DOHH2 (cell line): Measurements from ENCODE around the gene CFAP73.

Experiments used
- H3F3A ChIP-seq: fragments of 200-600 bp; sonication (generic), shearing (Covaris generic); 2 replicates; pipeline ENCODE4 v1.6.0; 2016; ENCODE audit warnings: antibody characterized with exemption, mild to moderate bottlenecking; ENCODE audit not compliant: control insufficient read depth, insufficient read depth
- H3K27ac ChIP-seq: fragments of 200-600 bp; sonication (generic); 2 replicates; pipeline ENCODE4 v1.5.1; 2014; ENCODE audit warnings: low read depth, mild to moderate bottlenecking, low read length, moderate library complexity
- H3K27me3 ChIP-seq: fragments of 200-600 bp; sonication (generic); 2 replicates; pipeline ENCODE4 v1.6.1; 2014; ENCODE audit warnings: mild to moderate bottlenecking, low read length, mixed read lengths; ENCODE audit not compliant: control insufficient read depth
- H3K36me3 ChIP-seq: fragments of 200-600 bp; sonication (generic); 2 replicates; pipeline ENCODE4 v1.6.1; 2014; ENCODE audit warnings: mild to moderate bottlenecking, low read length, moderate library complexity, mixed read lengths; ENCODE audit not compliant: control insufficient read depth
- H3K4me1 ChIP-seq: fragments of 200-600 bp; sonication (generic); 2 replicates; pipeline ENCODE4 v1.6.1; 2014; ENCODE audit warnings: mild to moderate bottlenecking, low read length, mixed read lengths; ENCODE audit not compliant: control insufficient read depth
- H3K4me2 ChIP-seq: fragments of 200-600 bp; sonication (generic); 2 replicates; pipeline ENCODE4 v1.6.0; 2014; ENCODE audit warnings: mild to moderate bottlenecking, low read length, moderate library complexity
- H3K4me3 ChIP-seq: fragments of 200-600 bp; sonication (generic); 2 replicates; pipeline ENCODE4 v1.5.1; 2014; ENCODE audit warnings: mild to moderate bottlenecking, low read length, mixed read lengths
- H3K79me2 ChIP-seq: fragments of 200-600 bp; sonication (generic); 2 replicates; pipeline ENCODE4 v1.6.1; 2014; ENCODE audit warnings: mild to moderate bottlenecking, low read length, mixed read lengths; ENCODE audit not compliant: control insufficient read depth
- H3K9me2 ChIP-seq: fragments of 200-600 bp; sonication (generic); replicated peaks from 2 replicates; pipeline ENCODE4 v1.6.1; 2014; ENCODE audit warnings: mild to moderate bottlenecking, low read length, mixed read lengths; ENCODE audit not compliant: control insufficient read depth
- H3K9me3 ChIP-seq: fragments of 200-600 bp; sonication (generic); 2 replicates; pipeline ENCODE4 v1.6.1; 2014; ENCODE audit warnings: antibody characterized with exemption, low read length, mixed read lengths; ENCODE audit not compliant: control insufficient read depth, insufficient read depth
- H4K20me1 ChIP-seq: fragments of 200-600 bp; sonication (generic); 2 replicates; pipeline ENCODE4 v1.6.0; 2014; ENCODE audit warnings: low read depth, mild to moderate bottlenecking, antibody characterized with exemption, low read length, moderate library complexity; ENCODE audit not compliant: control insufficient read depth, insufficient read depth
- CTCF ChIP-seq: fragments of 200-600 bp; sonication (generic); IDR thresholded peaks from one replicate; pipeline ENCODE4 v1.5.1; 2014; ENCODE audit warnings: antibody characterized with exemption, mild to moderate bottlenecking, low read depth, low read length; ENCODE audit not compliant: poor library complexity, severe bottlenecking
- EZH2phosphoT487 ChIP-seq: fragments of 200-600 bp; sonication (generic); IDR thresholded peaks from 2 replicates; pipeline ENCODE4 v1.6.1; 2017; ENCODE audit warnings: borderline replicate concordance, mild to moderate bottlenecking, antibody characterized with exemption, low read length, moderate library complexity, mixed read lengths

CFAP73 gene

GRCh38 chr12:113131556-113131955 lies 18.0 kb upstream of the CFAP73 start:
- H3K4me3 ChIP-seq, result peak overlapping the region; percentile 21; the same call in 1 of the 2 replicates
- peak overlapping the region; percentile 35 for H3K4me2 ChIP-seq
- TF ChIP-seq CTCF (no peak), EZH2phosphoT487 (no peak)
- 0 out of 2 replicates have a peak, but pooled peaks cover 3% of the 10 kb centered on the region for H4K20me1 ChIP-seq
- peaks cover 69% of the 10 kb centered on the region for H3K4me1 ChIP-seq
- peaks cover 50% of the 10 kb centered on the region for H3K79me2 ChIP-seq
- H3K9me2 ChIP-seq, result no peaks in the 10 kb centered on the region
- H3F3A ChIP-seq, result peaks cover 6% of the 10 kb centered on the region; the same call in 1 of the 2 replicates
- H3K9me3 ChIP-seq, result no peaks in the 10 kb centered on the region
- no peak overlapping the region for H3K27ac ChIP-seq
- no peaks in the 10 kb centered on the region for H3K27me3 ChIP-seq
- peaks cover 20% of the 10 kb centered on the region for H3K36me3 ChIP-seq

- H3K9me2 ChIP-seq, result no peaks in the 10 kb centered on the region
- H3K4me1 ChIP-seq, result peaks cover 78% of the 10 kb centered on the region
- no peak overlapping the region; the same call in 1 of the 2 replicates for H3K4me3 ChIP-seq
- 0 out of 2 replicates have a peak, but pooled peaks cover 3% of the 10 kb centered on the region for H4K20me1 ChIP-seq
- H3K27ac ChIP-seq, result no peak overlapping the region
- TF ChIP-seq EZH2phosphoT487, result no peak
- no peak for TF ChIP-seq CTCF
- no peaks in the 10 kb centered on the region for H3K27me3 ChIP-seq
- H3K79me2 ChIP-seq, result peaks cover 50% of the 10 kb centered on the region
- peaks cover 14% of the 10 kb centered on the region for H3K36me3 ChIP-seq
- peaks cover 9% of the 10 kb centered on the region; the same call in 1 of the 2 replicates for H3F3A ChIP-seq
- H3K9me3 ChIP-seq, result no peaks in the 10 kb centered on the region
- H3K4me2 ChIP-seq, result peak overlapping the region; percentile 94; the same call in 1 of the 2 replicates
These were observed 16.5 kb upstream of the CFAP73 start for GRCh38 chr12:113133036-113133435.

- Histone ChIP-seq H3K4me3 (peak overlapping the region; percentile 95), H3K4me2 (peak overlapping the region; percentile 94), H3K9me2 (no peaks in the 10 kb centered on the region), H3K9me3 (no peaks in the 10 kb centered on the region), H3K27ac (no peak overlapping the region), H3K4me1 (peaks cover 78% of the 10 kb centered on the region), H4K20me1 (0 out of 2 replicates have a peak, but pooled peaks cover 3% of the 10 kb centered on the region), H3K27me3 (no peaks in the 10 kb centered on the region), H3K79me2 (peaks cover 50% of the 10 kb centered on the region), H3K36me3 (peaks cover 11% of the 10 kb centered on the region), H3F3A (peaks cover 9% of the 10 kb centered on the region; the same call in 1 of the 2 replicates)
- TF ChIP-seq CTCF (no peak), EZH2phosphoT487 (no peak)
These were observed 15.9 kb upstream of the CFAP73 start for GRCh38 chr12:113133666-113134065.
